HG03097 (cell line): ENCODE measurements around the gene GINS1.

ENCODE experiments used
- ATAC-seq: cut with Tn5 transposase; IDR thresholded peaks from one replicate; pipeline ENCODE4 v1.9.1; 2021; ENCODE audit not compliant: unreplicated experiment, low FRiP score

GINS1 gene

GRCh38 chr20:25452333-25452732 lies 44.9 kb downstream of the GINS1 start:
- ATAC-seq: no peak

GRCh38 chr20:25453035-25453810 lies 45.8 kb downstream of the GINS1 start:
- no peak for ATAC-seq

GRCh38 chr20:25454153-25454900 lies 46.9 kb downstream of the GINS1 start:
- no peak for ATAC-seq

- no peak for ATAC-seq
Measured at GRCh38 chr20:25457886-25458680, 50.6 kb downstream of the GINS1 start.

- ATAC-seq: no peak
Measured at GRCh38 chr20:25459111-25459830, 51.8 kb downstream of the GINS1 start.

GRCh38 chr20:25459916-25460535 lies 52.6 kb downstream of the GINS1 start:
- no peak for ATAC-seq

GRCh38 chr20:25460566-25461280 lies 53.2 kb downstream of the GINS1 start:
- ATAC-seq: no peak

- no peak for ATAC-seq
Measured at GRCh38 chr20:25461281-25461650, 53.8 kb downstream of the GINS1 start.

- no peak for ATAC-seq
Measured at GRCh38 chr20:25461786-25462545, 54.5 kb downstream of the GINS1 start.

- no peak for ATAC-seq
Measured at GRCh38 chr20:25464501-25465242, 57.2 kb downstream of the GINS1 start.

- no peak for ATAC-seq
Measured at GRCh38 chr20:25465243-25466135, 58.0 kb downstream of the GINS1 start.

- ATAC-seq: no peak
Measured at GRCh38 chr20:25466846-25467245, 59.4 kb downstream of the GINS1 start.

- ATAC-seq: no peak
Measured at GRCh38 chr20:25467441-25467840, 60.0 kb downstream of the GINS1 start.

- no peak for ATAC-seq
Measured at GRCh38 chr20:25468126-25469075, 60.9 kb downstream of the GINS1 start.

- no peak for ATAC-seq
Measured at GRCh38 chr20:25469558-25469957, 62.1 kb downstream of the GINS1 start.

- peak; percentile 65 for ATAC-seq
Measured at GRCh38 chr20:25470045-25470444, 62.6 kb downstream of the GINS1 start.
